HG03097 (cell line): Measurements from ENCODE around the gene PDZD2.

Experiments used
- ATAC-seq: cut with Tn5 transposase; IDR thresholded peaks from one replicate; pipeline ENCODE4 v1.9.1; 2021; ENCODE audit not compliant: unreplicated experiment, low FRiP score

The PDZD2 gene

GRCh38 chr5:32088214-32088613, 449.3 kb downstream of the PDZD2 start:
- ATAC-seq: no peak

DNA sequence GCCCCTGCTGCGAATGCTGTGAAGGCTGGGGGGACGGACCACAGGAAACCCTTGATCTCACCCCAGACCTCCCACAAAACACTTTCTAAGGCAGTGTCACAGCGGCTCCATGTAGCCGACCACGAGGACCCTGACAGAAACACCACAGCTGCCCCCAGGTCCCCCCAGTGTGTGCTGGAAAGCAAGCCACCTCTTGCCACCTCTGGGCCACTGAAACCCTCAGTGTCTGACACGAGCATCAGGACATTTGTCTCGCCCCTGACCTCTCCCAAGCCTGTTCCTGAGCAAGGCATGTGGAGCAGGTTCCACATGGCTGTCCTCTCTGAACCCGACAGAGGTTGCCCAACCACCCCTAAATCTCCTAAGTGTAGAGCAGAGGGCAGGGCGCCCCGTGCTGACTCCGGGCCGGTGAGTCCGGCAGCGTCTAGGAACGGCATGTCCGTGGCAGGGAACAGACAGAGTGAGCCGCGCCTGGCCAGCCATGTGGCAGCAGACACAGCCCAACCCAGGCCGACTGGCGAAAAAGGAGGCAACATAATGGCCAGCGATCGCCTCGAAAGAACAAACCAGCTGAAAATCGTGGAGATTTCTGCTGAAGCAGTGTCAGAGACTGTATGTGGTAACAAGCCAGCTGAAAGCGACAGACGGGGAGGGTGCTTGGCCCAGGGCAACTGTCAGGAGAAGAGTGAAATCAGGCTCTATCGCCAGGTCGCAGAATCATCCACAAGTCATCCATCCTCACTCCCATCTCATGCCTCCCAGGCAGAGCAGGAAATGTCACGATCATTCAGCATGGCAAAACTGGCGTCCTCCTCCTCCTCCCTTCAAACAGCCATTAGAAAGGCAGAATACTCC, 450.4 kb downstream of the PDZD2 start:
- ATAC-seq: no peak

DNA sequence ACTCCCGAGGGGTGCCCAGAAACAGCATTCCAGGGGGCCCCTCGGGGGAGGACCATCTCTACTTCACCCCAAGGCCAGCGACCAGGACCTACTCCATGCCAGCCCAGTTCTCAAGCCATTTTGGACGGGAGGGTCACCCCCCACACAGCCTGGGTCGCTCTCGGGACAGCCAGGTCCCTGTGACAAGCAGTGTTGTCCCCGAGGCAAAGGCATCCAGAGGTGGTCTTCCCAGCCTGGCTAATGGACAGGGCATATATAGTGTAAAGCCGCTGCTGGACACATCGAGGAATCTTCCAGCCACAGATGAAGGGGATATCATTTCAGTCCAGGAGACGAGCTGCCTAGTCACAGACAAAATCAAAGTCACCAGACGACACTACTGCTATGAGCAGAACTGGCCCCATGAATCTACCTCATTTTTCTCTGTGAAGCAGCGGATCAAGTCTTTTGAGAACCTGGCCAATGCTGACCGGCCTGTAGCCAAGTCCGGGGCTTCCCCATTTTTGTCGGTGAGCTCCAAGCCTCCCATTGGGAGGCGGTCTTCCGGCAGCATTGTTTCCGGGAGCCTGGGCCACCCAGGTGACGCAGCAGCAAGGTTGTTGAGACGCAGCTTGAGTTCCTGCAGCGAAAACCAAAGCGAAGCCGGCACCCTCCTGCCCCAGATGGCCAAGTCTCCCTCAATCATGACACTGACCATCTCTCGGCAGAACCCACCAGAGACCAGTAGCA, 451.3 kb downstream of the PDZD2 start:
- ATAC-seq: no peak

DNA sequence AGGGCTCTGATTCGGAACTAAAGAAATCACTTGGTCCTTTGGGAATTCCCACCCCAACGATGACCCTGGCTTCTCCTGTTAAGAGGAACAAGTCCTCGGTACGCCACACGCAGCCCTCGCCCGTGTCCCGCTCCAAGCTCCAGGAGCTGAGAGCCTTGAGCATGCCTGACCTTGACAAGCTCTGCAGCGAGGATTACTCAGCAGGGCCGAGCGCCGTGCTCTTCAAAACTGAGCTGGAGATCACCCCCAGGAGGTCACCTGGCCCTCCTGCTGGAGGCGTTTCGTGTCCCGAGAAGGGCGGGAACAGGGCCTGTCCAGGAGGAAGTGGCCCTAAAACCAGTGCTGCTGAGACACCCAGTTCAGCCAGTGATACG, 451.8 kb downstream of the PDZD2 start:
- ATAC-seq: no peak

DNA sequence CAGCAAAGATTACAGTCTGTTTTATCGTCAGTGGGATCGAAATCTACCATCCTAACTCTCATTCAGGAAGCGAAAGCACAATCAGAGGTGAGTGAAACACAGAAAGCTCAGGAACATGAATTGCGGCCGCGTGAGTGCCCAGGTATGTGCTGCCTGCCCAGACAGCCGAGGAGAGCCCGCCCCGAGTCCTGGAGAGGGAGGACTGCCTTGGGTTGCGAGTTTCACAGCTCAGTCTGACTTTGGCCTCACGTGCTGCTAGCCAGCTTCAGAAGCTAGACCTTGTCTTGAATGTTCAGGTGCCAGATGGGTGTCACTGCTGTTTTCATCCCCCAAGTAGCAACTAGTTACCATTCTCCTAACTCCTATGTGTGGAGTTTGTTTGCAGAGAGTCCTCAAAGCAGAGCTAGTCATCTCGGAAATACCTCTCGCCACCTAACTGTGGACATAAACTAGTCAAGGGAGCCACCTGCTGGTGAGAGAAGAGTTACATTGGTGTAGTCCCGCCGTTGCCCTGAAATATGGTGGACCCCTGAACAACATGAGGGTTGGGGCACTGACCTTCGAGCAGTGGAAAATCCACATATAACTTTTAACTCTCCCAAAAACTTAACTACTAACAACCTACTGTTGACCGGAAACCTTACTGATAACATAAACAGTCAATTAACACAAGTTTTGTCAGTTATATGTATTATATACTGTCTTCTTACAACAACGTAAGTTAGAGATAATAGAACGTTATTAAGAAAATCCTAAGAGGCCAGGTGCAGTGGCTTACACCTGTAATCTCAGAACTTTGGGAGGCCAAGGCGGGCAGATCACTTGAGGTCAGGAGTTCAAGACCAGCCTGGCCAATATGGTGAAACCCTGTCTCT, 454.2 kb downstream of the PDZD2 start:
- peak; percentile 88 for ATAC-seq

GRCh38 chr5:32094691-32095090, 455.8 kb downstream of the PDZD2 start:
- ATAC-seq: no peak

- no peak for ATAC-seq
Observed at GRCh38 chr5:32095261-32095671, 456.3 kb downstream of the PDZD2 start.

DNA sequence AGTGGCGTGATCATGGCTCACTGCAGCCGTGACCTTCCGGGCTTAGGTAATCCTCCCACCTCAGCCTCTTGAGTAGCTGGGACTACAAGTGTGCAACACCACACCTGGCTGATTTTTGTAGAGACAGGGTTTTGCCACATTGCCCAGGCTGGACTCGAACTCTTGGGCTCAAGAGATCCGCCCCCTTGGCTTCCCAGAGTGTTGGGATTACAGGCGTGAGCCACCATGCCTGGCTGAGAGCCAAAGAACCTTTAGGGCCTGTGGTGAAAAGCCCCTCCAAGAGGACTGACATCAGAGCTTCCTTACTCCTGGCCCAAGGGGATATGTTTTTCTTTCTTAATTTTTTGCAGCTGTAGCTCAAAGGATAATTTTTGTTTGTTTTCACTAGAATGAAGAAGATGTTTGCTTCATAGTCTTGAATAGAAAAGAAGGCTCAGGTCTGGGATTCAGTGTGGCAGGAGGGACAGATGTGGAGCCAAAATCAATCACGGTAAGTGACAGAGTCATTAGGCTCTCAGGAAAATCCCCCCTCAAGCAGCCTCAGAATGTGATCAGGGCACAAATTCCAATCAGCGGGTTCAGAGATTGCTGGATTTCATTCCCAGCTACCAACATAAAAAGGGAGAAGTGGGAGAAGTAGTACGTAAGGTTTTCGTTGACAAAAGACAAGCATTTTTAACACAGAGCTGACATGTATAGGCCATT, 458.1 kb downstream of the PDZD2 start:
- no peak for ATAC-seq

- no peak for ATAC-seq
Observed at GRCh38 chr5:32098291-32098690, 459.4 kb downstream of the PDZD2 start.

DNA sequence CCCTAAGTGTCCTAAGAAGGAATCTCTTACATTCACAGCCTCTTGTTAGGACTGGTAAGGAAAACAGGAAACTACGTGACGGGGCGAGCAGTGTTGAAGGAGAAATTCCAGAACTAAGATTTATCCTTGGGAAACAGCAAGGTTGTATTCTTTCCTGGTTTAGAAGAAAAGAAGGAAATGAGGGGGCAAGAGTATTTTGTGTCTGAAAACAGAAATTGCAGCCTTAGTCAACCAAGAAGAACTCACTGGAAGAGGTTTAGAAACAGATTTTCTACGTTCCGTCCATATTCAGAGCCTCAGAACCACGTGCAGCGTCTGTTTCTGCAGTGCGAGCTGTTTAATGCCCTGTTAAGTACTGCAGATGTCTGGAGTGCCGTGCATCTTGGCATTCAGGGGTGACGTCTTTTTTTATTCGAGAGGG, 460.0 kb downstream of the PDZD2 start:
- no peak for ATAC-seq

DNA sequence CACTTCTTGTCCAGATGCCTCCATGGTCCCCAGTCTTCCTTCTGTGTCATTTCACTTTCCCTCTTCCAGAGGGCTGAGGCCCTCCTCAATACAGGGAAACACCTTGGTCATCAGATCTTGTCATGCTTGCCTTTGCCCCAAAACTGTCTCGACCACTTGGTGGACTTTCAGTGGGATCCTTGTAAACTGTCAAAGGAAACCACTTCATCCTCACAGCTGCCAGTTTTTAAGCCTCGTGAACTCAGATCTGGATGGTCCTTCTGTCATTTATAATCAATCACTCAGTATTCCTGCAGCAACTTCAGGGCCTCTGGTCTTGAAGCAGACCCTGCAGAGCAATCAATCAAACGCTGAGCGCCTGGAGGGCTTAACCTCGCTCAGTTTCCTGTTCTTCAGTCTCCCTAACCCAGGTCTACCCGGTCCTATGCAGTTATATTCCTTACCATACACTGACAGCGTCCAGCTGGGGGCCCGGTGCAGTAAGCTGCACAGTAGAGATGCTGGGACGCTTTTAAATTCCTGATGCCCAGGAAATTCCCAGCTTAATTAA, 460.6 kb downstream of the PDZD2 start:
- ATAC-seq: no peak

- no peak for ATAC-seq
Observed at GRCh38 chr5:32100230-32100629, 461.3 kb downstream of the PDZD2 start.

GRCh38 chr5:32100691-32101302, 461.9 kb downstream of the PDZD2 start:
- ATAC-seq: no peak

DNA sequence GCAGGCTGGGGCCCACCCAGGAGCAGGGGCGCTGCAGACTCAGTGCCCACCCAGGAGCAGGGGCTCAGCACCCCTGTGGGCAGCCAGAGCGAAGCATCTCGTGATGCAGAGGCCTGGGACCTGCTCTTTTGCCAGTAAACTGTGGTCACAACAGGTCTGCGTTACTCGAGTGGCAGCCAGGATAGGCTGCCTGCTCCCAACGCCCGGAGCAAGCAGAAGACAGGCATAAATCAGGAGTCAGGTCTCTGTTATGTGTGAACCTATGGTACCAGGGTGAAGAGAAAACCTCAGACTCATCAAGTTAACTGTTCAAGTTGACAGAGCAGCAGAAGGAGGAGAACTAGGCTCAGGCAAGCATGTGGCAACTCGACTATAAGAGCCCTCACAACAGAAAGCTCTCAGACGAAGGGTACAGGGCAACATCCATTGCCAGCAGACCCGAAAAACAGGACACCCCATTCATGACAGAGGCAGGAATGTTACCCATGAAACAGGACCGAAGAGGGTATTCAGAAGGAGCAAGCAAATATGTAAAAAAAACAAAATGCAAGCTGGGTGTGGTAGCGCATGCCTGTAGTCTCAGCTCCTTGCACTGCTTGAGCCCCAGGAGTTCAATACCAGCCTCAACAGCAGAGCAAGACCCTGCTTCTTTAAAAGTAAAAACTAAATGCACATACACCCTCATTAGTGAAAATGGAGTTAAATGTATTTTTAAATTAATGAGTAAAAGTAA, 463.5 kb downstream of the PDZD2 start:
- no peak for ATAC-seq

- no peak for ATAC-seq
Observed at GRCh38 chr5:32103521-32103920, 464.6 kb downstream of the PDZD2 start.

GRCh38 chr5:32107291-32107690, 468.4 kb downstream of the PDZD2 start:
- ATAC-seq: no peak

DNA sequence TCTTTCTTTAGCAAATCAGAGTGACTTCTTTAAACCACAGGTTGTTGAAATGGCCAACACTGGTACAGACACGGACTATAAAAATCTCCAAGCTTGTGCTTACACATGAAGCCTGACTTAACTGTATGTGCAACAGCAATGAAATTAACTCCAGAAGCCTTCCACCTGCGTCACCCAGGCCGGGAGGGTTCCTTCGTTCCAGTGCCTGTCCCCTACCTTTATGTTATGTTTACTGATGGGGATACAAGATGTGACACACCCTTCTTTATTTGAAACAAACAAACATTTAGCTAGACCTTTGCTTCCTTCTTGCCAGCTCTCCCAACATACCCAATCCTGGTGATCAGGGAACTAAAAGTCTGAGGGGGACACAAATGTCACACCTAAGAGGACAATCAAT, 469.2 kb downstream of the PDZD2 start:
- ATAC-seq: no peak

DNA sequence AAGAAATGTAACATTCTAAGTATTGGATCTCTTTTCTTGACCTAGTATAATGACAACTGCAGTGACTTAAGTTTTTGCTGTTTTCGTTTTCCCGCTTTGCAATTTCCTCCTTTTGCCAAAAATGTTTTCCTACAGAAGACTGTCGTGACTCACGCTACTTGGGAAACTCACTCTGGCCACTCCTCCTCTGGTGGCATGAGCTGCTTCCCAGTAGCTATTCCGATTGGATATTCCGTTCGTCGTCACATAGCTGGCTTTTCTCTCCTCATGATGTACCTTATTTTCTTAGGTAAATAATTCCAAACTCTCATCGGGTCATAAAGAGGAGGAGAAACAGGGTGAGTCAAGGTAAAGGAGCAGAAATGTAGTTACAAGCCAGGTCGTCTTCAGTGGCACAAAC, 470.3 kb downstream of the PDZD2 start:
- no peak for ATAC-seq

GRCh38 chr5:32110111-32110696, 471.3 kb downstream of the PDZD2 start:
- ATAC-seq: no peak
